OCI-LY7 (cell line): Measurements from ENCODE around the gene APOH. TPM values are rescaled to one million over a fixed set of nuclear protein-coding genes. Genes with fewer than 3 reads are reported as not detected.
A peak's percentile ranks its signal among the peaks of the same experiment; 100 is the strongest.
"Not testable (repeated sequence)": the region's sequence is repeated elsewhere in the genome, so short reads cannot be mapped to it uniquely, and the experiment has no call there.

Experiments
- BruUV-seq: library from RNA; stranded (reverse); fragments of 400-500 nt; replicated peaks from 2 replicates; lab custom pipeline; 2021; lab: Mats Ljungman, UMichigan
- CTCF ChIA-PET: fragments of 300-600 bp; sonication (Branson Sonifier 250); formaldehyde crosslinking; loops from one replicate; lab custom pipeline; 2022; ENCODE audit warnings: antibody characterized with exemption; ENCODE audit not compliant: unreplicated experiment; lab: Charles Lee
- POLR2A ChIA-PET: fragments of 300-600 bp; sonication (Branson Sonifier 250); formaldehyde crosslinking; loops from one replicate; lab custom pipeline; 2022; ENCODE audit warnings: antibody characterized with exemption; lab: Charles Lee
- DNase-seq: peaks from one replicate; pipeline ENCODE4 v3.0.0-alpha.2; 2015; ENCODE audit warnings: low spot score
- H2AFZ ChIP-seq: fragments of 200-600 bp; sonication (generic), shearing (Covaris generic); 2 replicates; pipeline ENCODE4 v1.6.1; 2014; ENCODE audit warnings: mild to moderate bottlenecking, antibody characterized with exemption, low read length, moderate library complexity
- H3K27ac ChIP-seq: fragments of 200-600 bp; sonication (generic); 2 replicates; pipeline ENCODE4 v1.5.1; 2014; ENCODE audit warnings: mixed run types, low read depth, mild to moderate bottlenecking, moderate library complexity, low read length, inconsistent platforms; ENCODE audit not compliant: poor library complexity, severe bottlenecking
- H3K36me3 ChIP-seq: fragments of 200-600 bp; sonication (generic); 2 replicates; pipeline ENCODE4 v1.6.1; 2014; ENCODE audit warnings: mild to moderate bottlenecking, antibody characterized with exemption, low read length, moderate library complexity, mixed read lengths; ENCODE audit not compliant: insufficient read depth
- H3K4me1 ChIP-seq: fragments of 200-600 bp; sonication (generic); 2 replicates; pipeline ENCODE4 v1.5.1; 2014; ENCODE audit warnings: mild to moderate bottlenecking, low read length; ENCODE audit not compliant: insufficient read depth, poor library complexity, severe bottlenecking
- H3K4me2 ChIP-seq: fragments of 200-600 bp; sonication (generic); 2 replicates; pipeline ENCODE4 v1.6.1; 2014; ENCODE audit warnings: mild to moderate bottlenecking, low read length
- H3K4me3 ChIP-seq: fragments of 200-600 bp; sonication (generic); 2 replicates; pipeline ENCODE4 v1.5.1; 2014; ENCODE audit warnings: mild to moderate bottlenecking, low read depth, low read length; ENCODE audit not compliant: poor library complexity, severe bottlenecking
- H3K79me2 ChIP-seq: fragments of 200-600 bp; sonication (generic); 2 replicates; pipeline ENCODE4 v1.6.1; 2016; ENCODE audit warnings: low read depth, mild to moderate bottlenecking, low read length, moderate library complexity, mixed read lengths; ENCODE audit not compliant: insufficient read depth
- H3K9me2 ChIP-seq: fragments of 200-600 bp; sonication (generic); 2 replicates; pipeline ENCODE4 v1.6.1; 2016; ENCODE audit warnings: mild to moderate bottlenecking, low read length, mixed read lengths; ENCODE audit not compliant: insufficient read depth
- H3K9me3 ChIP-seq: fragments of 200-600 bp; sonication (generic); 2 replicates; pipeline ENCODE4 v1.6.1; 2014; ENCODE audit warnings: mild to moderate bottlenecking, mixed run types, low read length, mixed read lengths
- H4K20me1 ChIP-seq: fragments of 200-600 bp; sonication (generic); 2 replicates; pipeline ENCODE4 v1.6.1; 2014; ENCODE audit warnings: mild to moderate bottlenecking, antibody characterized with exemption, low read length, moderate library complexity, mixed read lengths; ENCODE audit not compliant: insufficient read depth
- EZH2phosphoT487 ChIP-seq: fragments of 200-600 bp; sonication (generic); IDR thresholded peaks from 2 replicates; pipeline ENCODE4 v1.6.1; 2018; ENCODE audit warnings: low read depth, borderline replicate concordance, mild to moderate bottlenecking, mixed run types, antibody characterized with exemption, low read length, moderate library complexity, mixed read lengths
- intact Hi-C: fragments of 100-400 bp; cut with micrococcal nuclease; formaldehyde crosslinking; loops from one replicate; pipeline ENCODE4 v1.10.0; 2022; ENCODE audit not compliant: unreplicated experiment
- total RNA-seq, 2 experiments: library from RNA; depleted of rRNA in 1 of 2; stranded (reverse); fragments of >200 nt in 1 of 2; shearing (Covaris generic) in 1 of 2; gene quantifications; 2 replicates each; pipeline ENCODE4 v1.2.3, GENCODE V29; 2014 to 2022
- TF ChIP-seq, protein P1 (sequence below): fragments of 200-600 bp; sonication (generic); conservative IDR thresholded peaks from 2 replicates; pipeline ENCODE4 v1.5.1; 2014; ENCODE audit warnings: mild to moderate bottlenecking, antibody characterized with exemption, low read length, moderate library complexity, mixed read lengths

The APOH gene
- total RNA-seq, 2 experiments from 2014 or later = not detected

DNA sequence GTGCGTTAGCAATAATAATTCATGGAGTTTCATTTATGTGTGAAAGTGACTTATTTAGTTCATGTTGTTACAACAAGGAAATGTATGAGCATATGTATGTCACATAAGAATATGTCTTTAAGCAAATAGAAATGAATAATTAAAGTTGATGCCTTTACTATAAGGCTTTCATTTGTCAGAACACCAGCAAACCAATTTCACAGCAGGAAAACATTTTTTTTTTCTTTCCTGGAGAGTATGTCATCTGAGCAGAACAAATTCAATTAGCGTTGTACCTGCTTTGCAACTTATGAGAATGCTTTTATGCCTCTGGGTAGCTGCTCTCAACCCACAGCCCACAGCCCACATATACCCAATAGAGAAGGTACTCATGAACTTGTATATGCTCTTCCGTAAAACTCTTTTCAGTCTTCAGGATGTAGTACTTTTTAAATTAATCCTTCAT is 26.3 kb upstream of the APOH start:
- intact Hi-C loops = loop anchor here (1.0 to 5.0 kb wide), 7 partner anchors 47 to 652 kb away; partner anchors contain the start of gene PRKCA
- no peak overlapping the region for H3K4me3 ChIP-seq
- no peaks in the 10 kb centered on the region for H3K9me2 ChIP-seq
- no peak overlapping the region for H3K4me2 ChIP-seq
- no peaks in the 10 kb centered on the region for H4K20me1 ChIP-seq
- ChIA-PET POLR2A (interaction anchor here (0.7 to 1.3 kb wide), 2 partner anchors 311 to 330 kb away, joined by 3 to 5 read pairs; no protein-coding TSS in a partner anchor), CTCF (no interaction called here)
- H3K27ac ChIP-seq = no peak overlapping the region
- no TSS peak for BruUV-seq
- DNase-seq = no peak
- TF ChIP-seq, protein P1, sequence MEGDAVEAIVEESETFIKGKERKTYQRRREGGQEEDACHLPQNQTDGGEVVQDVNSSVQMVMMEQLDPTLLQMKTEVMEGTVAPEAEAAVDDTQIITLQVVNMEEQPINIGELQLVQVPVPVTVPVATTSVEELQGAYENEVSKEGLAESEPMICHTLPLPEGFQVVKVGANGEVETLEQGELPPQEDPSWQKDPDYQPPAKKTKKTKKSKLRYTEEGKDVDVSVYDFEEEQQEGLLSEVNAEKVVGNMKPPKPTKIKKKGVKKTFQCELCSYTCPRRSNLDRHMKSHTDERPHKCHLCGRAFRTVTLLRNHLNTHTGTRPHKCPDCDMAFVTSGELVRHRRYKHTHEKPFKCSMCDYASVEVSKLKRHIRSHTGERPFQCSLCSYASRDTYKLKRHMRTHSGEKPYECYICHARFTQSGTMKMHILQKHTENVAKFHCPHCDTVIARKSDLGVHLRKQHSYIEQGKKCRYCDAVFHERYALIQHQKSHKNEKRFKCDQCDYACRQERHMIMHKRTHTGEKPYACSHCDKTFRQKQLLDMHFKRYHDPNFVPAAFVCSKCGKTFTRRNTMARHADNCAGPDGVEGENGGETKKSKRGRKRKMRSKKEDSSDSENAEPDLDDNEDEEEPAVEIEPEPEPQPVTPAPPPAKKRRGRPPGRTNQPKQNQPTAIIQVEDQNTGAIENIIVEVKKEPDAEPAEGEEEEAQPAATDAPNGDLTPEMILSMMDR = no peak
- TF ChIP-seq EZH2phosphoT487 = no peak
- H3K36me3 ChIP-seq = no peaks in the 10 kb centered on the region
- no peaks in the 10 kb centered on the region for H3K4me1 ChIP-seq
- no peaks in the 10 kb centered on the region for H3K79me2 ChIP-seq
- peak overlapping the region; percentile 56; the same call in 1 of the 2 replicates for H2AFZ ChIP-seq
- H3K9me3 ChIP-seq = no peaks in the 10 kb centered on the region

DNA sequence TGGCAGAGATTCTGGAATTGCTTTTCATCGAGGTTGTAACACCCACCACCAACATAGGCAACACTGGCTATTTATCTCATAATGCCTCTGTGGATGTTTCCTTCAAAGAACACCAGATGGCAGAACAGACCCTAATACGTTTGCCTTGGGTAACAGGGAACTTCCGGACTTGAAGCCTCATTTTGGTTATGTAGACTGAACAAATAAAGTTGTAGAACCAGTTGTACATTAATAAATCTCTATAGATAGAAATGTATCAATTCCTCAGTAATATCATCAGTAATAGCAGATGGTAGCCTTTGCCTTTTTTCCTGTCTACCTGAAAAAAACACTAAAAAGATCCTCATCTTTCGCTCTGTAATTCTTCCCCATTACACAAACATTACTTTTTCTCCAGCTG is 25.9 kb upstream of the APOH start:
- H3K4me2 ChIP-seq = no peak overlapping the region
- peak overlapping the region; percentile 56; the same call in 1 of the 2 replicates for H2AFZ ChIP-seq
- no TSS peak for BruUV-seq
- no peaks in the 10 kb centered on the region for H4K20me1 ChIP-seq
- H3K27ac ChIP-seq = no peak overlapping the region
- intact Hi-C loops = loop anchor here (1.0 to 5.0 kb wide), 7 partner anchors 47 to 652 kb away; partner anchors contain the start of gene PRKCA
- no peaks in the 10 kb centered on the region for H3K9me3 ChIP-seq
- TF ChIP-seq EZH2phosphoT487 = no peak
- TF ChIP-seq, protein P1 = peak; percentile 94
- H3K4me1 ChIP-seq = no peaks in the 10 kb centered on the region
- DNase-seq = peak; percentile 80
- ChIA-PET POLR2A (interaction anchor here (1.3 kb wide), 1 partner anchor 312 kb away, joined by 5 read pairs; no protein-coding TSS in a partner anchor), CTCF (no interaction called here)
- H3K79me2 ChIP-seq = no peaks in the 10 kb centered on the region
- no peaks in the 10 kb centered on the region for H3K9me2 ChIP-seq
- H3K4me3 ChIP-seq = no peak overlapping the region
- H3K36me3 ChIP-seq = no peaks in the 10 kb centered on the region

DNA sequence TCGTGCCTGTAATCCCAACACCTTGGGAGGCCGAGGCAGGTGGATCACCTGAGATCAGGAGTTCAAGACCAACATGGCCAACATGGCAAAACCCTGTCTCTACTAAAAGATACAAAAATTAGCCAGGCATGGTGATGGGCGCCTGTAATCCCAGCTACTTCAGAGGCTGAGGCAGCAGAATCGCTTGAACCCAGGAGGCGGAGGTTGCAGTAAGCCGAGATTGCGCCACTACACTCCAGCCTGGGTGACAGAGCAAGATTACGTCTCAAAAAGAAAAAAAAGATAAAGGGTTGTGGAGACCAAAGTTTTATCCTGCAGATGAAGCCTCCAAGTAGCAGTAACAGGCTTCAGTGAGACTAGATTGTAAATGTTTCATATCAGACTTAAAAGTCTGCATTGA is 24.2 kb upstream of the APOH start:
- CTCF ChIA-PET, H3K27ac ChIP-seq, H3K36me3 ChIP-seq, H4K20me1 ChIP-seq, DNase-seq, H3K4me2 ChIP-seq, H3K9me3 ChIP-seq, H3K4me1 ChIP-seq, POLR2A ChIA-PET, intact Hi-C loops, H3K9me2 ChIP-seq, BruUV-seq, H2AFZ ChIP-seq, H3K79me2 ChIP-seq, H3K4me3 ChIP-seq: not testable (repeated sequence)
